ENCODE results near the gene CATSPER1.

DNA sequence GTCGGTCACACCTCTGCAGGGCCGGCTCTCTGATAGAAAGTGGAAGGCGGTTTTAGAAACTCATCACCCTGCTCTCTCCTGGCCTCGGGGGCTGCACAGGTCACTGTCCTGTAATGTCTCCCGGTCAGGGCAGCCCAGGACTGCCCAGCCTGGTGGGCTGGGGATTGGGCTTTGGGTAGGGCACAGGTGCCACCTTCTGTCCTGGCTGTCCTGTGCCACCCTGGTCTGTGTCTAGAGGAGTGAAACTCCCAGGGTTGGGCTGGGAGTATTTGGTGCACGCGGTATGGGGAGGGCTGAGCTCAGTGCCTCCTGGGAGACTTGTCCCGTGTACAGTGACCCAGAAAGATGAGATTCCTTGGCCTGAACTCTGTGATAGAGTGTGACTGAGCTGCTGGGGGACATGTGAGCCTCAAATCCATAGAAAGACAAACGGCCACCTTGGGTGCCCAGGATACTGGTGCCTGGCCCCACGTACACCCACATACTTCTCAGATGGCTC lies 47.0 kb downstream of the CATSPER1 start:
- TF ChIP-seq, protein P1, sequence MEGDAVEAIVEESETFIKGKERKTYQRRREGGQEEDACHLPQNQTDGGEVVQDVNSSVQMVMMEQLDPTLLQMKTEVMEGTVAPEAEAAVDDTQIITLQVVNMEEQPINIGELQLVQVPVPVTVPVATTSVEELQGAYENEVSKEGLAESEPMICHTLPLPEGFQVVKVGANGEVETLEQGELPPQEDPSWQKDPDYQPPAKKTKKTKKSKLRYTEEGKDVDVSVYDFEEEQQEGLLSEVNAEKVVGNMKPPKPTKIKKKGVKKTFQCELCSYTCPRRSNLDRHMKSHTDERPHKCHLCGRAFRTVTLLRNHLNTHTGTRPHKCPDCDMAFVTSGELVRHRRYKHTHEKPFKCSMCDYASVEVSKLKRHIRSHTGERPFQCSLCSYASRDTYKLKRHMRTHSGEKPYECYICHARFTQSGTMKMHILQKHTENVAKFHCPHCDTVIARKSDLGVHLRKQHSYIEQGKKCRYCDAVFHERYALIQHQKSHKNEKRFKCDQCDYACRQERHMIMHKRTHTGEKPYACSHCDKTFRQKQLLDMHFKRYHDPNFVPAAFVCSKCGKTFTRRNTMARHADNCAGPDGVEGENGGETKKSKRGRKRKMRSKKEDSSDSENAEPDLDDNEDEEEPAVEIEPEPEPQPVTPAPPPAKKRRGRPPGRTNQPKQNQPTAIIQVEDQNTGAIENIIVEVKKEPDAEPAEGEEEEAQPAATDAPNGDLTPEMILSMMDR (IDR thresholded peaks at IDR 0.05), result no peak
- no peak for TF ChIP-seq POLR2A (IDR thresholded peaks at IDR 0.05)

Data from adrenal gland (tissue), 5 donors.